IPS DF 4.7 (cell line): ENCODE measurements around the gene PRM1.
"Not testable (repeated sequence)": the region's sequence is repeated elsewhere in the genome, so short reads cannot be mapped to it uniquely, and the experiment has no call there.

Experiments
- DNase-seq: peaks from one replicate; pipeline ENCODE4 v3.0.0-alpha.2; 2013; ENCODE audit warnings: low spot score; ENCODE audit errors: extremely low read depth

Gene PRM1

GRCh38 chr16:11314309-11314894 lies 33.3 kb upstream of the PRM1 start:
- no peak for DNase-seq

GRCh38 chr16:11313493-11314308 lies 32.6 kb upstream of the PRM1 start:
- DNase-seq: no peak

- no peak for DNase-seq
Observed at GRCh38 chr16:11312718-11313492, 31.8 kb upstream of the PRM1 start.

GRCh38 chr16:11310997-11311561 lies 29.9 kb upstream of the PRM1 start:
- no peak for DNase-seq

- no peak for DNase-seq
Observed at GRCh38 chr16:11310634-11310977, 29.5 kb upstream of the PRM1 start.

- no peak for DNase-seq
Observed at GRCh38 chr16:11309895-11310633, 28.9 kb upstream of the PRM1 start.

- no peak for DNase-seq
Observed at GRCh38 chr16:11308493-11309283, 27.6 kb upstream of the PRM1 start.

GRCh38 chr16:11307639-11308492 lies 26.7 kb upstream of the PRM1 start:
- no peak for DNase-seq

GRCh38 chr16:11306997-11307638 lies 26.0 kb upstream of the PRM1 start:
- no peak for DNase-seq

GRCh38 chr16:11306381-11306780 lies 25.3 kb upstream of the PRM1 start:
- DNase-seq: no peak

GRCh38 chr16:11303405-11304138 lies 22.4 kb upstream of the PRM1 start:
- no peak for DNase-seq

- DNase-seq: no peak
Observed at GRCh38 chr16:11302977-11303376, 21.8 kb upstream of the PRM1 start.

- no peak for DNase-seq
Observed at GRCh38 chr16:11301645-11302501, 20.7 kb upstream of the PRM1 start.

GRCh38 chr16:11300560-11300892 lies 19.4 kb upstream of the PRM1 start:
- DNase-seq: no peak

- no peak for DNase-seq
Observed at GRCh38 chr16:11299865-11300559, 18.9 kb upstream of the PRM1 start.

GRCh38 chr16:11298950-11299547 lies 17.9 kb upstream of the PRM1 start:
- not testable (repeated sequence) for DNase-seq
